HepG2 (cell line): ENCODE measurements around the gene NPAS2. TPM values are rescaled to one million over a fixed set of nuclear protein-coding genes. Genes with fewer than 3 reads are reported as not detected.
A peak's percentile ranks its signal among the peaks of the same experiment; 100 is the strongest.

Source experiments
- ARNT2 ChIP-seq: sonication (generic); formaldehyde crosslinking; IDR thresholded peaks from 2 replicates; pipeline ENCODE4 v1.8.0; 2022; ENCODE audit warnings: mild to moderate bottlenecking, low read depth, missing genetic modification reagents, moderate library complexity
- FOXP1 ChIP-seq, 2 experiments: fragments of 450-650 bp in 1 of 2; IDR thresholded peaks; 2 replicates each; pipeline ENCODE4 v1.6.1; 2017 to 2018; ENCODE audit warnings: antibody characterized with exemption in 1 of 2
- GABPB1 ChIP-seq: IDR thresholded peaks from 2 replicates; pipeline ENCODE4 v1.6.1; 2016; ENCODE audit warnings: mild to moderate bottlenecking, missing genetic modification reagents, moderate library complexity, missing compliant biosample characterization
- GFI1 ChIP-seq: sonication (generic); formaldehyde crosslinking; IDR thresholded peaks from 2 replicates; pipeline ENCODE4 v1.5.0; 2020; ENCODE audit warnings: missing genetic modification reagents, mild to moderate bottlenecking, borderline replicate concordance
- HNRNPL ChIP-seq: fragments of 200-400 bp; formaldehyde crosslinking; IDR thresholded peaks from 2 replicates; pipeline ENCODE4 v1.6.1; 2017; ENCODE audit warnings: mild to moderate bottlenecking, low read depth, low read length
- HOXA5 ChIP-seq: sonication (generic); formaldehyde crosslinking; IDR thresholded peaks from 2 replicates; pipeline ENCODE4 v1.4.0; 2020; ENCODE audit warnings: missing genetic modification reagents
- KAT7 ChIP-seq: IDR thresholded peaks from 2 replicates; pipeline ENCODE4 v1.6.1; 2018; ENCODE audit warnings: borderline replicate concordance, missing compliant biosample characterization
- NFE2L1 ChIP-seq: sonication (generic); formaldehyde crosslinking; IDR thresholded peaks from 2 replicates; pipeline ENCODE4 v1.4.0; 2020; ENCODE audit warnings: missing genetic modification reagents, mild to moderate bottlenecking, borderline replicate concordance
- NFKBIZ ChIP-seq: IDR thresholded peaks from 2 replicates; pipeline ENCODE4 v1.6.1; 2018; ENCODE audit warnings: missing genetic modification reagents, missing compliant biosample characterization
- POGZ ChIP-seq: sonication (generic); formaldehyde crosslinking; IDR thresholded peaks from 2 replicates; pipeline ENCODE4 v1.4.0; 2020; ENCODE audit warnings: mild to moderate bottlenecking, missing genetic modification reagents
- RNF219 ChIP-seq: sonication (generic); formaldehyde crosslinking; IDR thresholded peaks from 2 replicates; pipeline ENCODE4 v1.5.0; 2020; ENCODE audit warnings: mild to moderate bottlenecking, missing genetic modification reagents
- TRAFD1 ChIP-seq: sonication (generic); formaldehyde crosslinking; IDR thresholded peaks from 2 replicates; pipeline ENCODE4 v1.5.1; 2020; ENCODE audit warnings: missing genetic modification reagents, mild to moderate bottlenecking, borderline replicate concordance
- ZBTB10 ChIP-seq: sonication (generic); formaldehyde crosslinking; IDR thresholded peaks from 2 replicates; pipeline ENCODE4 v1.4.0; 2020; ENCODE audit warnings: missing genetic modification reagents, borderline replicate concordance
- ZNF138 ChIP-seq: sonication (generic); formaldehyde crosslinking; IDR thresholded peaks from 2 replicates; pipeline ENCODE4 v1.5.0; 2020; ENCODE audit warnings: mild to moderate bottlenecking, low read depth, missing genetic modification reagents
- ZNF44 ChIP-seq: sonication (generic); formaldehyde crosslinking; IDR thresholded peaks from 2 replicates; pipeline ENCODE4 v1.5.1; 2020; ENCODE audit warnings: mild to moderate bottlenecking, missing genetic modification reagents
- ZNF563 ChIP-seq: sonication (generic); formaldehyde crosslinking; IDR thresholded peaks from 2 replicates; pipeline ENCODE4 v1.8.0; 2022; ENCODE audit warnings: mild to moderate bottlenecking, moderate library complexity, missing genetic modification reagents
- ZNF644 ChIP-seq: IDR thresholded peaks from 2 replicates; pipeline ENCODE4 v1.6.1; 2016; ENCODE audit warnings: low read depth
- polyA plus RNA-seq, 8 experiments: library from polyadenylated mRNA; depleted of rRNA in 3 of 8; stranded (reverse) in 7 of 8; unstranded in 1 of 8; fragments of >200 nt; fragmentation: Illumina TruSeq in 4 of 8; extraction: Trizol in 4 of 8; gene quantifications; 2 replicates each; pipeline versions ENCODE4 v1.2.1 to v1.2.3, GENCODE V29; 2011 to 2016; ENCODE audit warnings: low read depth in 4 of 8, missing spikeins in 1 of 8, mixed read lengths in 1 of 8; ENCODE audit not compliant: insufficient read depth in 1 of 8
- total RNA-seq, 5 experiments: library from RNA; depleted of rRNA; stranded (reverse); fragments of >200 nt; fragmentation: Illumina TruSeq; extraction: Trizol; gene quantifications; 2 replicates each; pipeline ENCODE4 v1.2.3, GENCODE V29; 2016; ENCODE audit warnings: low read depth in 1 of 5
- TF ChIP-seq, protein P1 (sequence below): sonication (generic); formaldehyde crosslinking; IDR thresholded peaks from 2 replicates; pipeline ENCODE4 v1.5.0; 2020; ENCODE audit warnings: mild to moderate bottlenecking, missing genetic modification reagents

NPAS2 gene
- total and polyA plus RNA-seq, 2 of the 13 experiments (the other 11 are each of a cell fraction or from before 2014, with no cell fraction given), result 14.8 to 37.5 TPM

DNA sequence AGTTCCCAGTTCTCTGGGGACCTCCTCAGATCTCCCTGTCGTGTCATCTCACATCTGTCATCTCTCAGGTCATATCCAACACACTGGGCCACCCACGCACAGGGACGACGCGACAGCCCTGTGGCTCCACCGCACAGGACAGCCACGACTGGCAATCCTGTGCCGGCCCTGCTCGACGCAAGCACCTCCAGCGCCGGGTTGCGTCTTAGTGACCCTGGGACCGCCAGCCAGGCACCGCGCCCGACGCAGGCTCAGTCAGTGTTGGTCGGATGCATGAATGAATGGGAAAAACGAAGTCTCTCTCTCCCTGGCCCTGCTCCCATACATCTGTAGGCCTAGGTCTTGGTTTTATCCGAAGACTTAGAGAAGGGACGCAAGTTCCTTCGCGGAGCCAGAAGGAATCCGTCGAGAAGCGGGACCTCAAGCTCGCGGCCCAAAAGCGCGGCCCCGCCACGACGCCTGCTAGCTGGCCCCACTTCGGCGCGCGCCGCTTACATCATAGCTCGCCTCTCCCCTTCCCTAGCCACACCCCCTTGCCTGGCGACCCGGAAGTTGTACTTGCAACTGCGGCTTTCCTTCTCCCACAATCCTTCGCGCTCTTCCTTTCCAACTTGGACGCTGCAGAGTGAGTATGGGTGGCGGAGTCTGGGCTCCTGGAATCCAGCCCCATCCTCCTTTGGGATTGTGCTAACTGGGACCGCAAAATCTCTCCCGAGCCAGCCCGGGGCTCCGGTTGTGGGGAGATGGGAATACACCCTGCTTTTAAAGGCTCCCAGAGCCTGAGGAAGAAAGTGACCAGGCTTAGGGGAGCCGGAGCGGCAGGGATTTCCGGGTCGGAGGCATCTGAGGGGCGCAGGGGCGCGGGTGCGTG is 182.0 kb downstream of the NPAS2 start, which contains the start of gene RPL31 (continued):
- TF ChIP-seq NFE2L1 (peak; percentile 97), GABPB1 (CRISPR knock-in tag) (peak; percentile 100), ZNF138 (CRISPR knock-in tag) (peak; percentile 93), ZBTB10 (CRISPR knock-in tag) (peak; percentile 72), ZNF644 (CRISPR knock-in tag) (no peak), TRAFD1 (CRISPR knock-in tag) (peak; percentile 29; the same call in 1 of the 2 replicates), FOXP1 (IDR thresholded peaks at IDR 0.05) (no peak), FOXP1 (CRISPR knock-in tag; IDR thresholded peaks at IDR 0.05) (peak; percentile 76), NFKBIZ (peak; percentile 91), POGZ (CRISPR knock-in tag) (peak; percentile 92), ARNT2 (CRISPR knock-in tag) (peak; percentile 99), ZNF563 (CRISPR knock-in tag) (peak; percentile 99), HOXA5 (peak; percentile 98), ZNF44 (CRISPR knock-in tag) (peak; percentile 96), HNRNPL (0 out of 2 replicates have a peak, but pooled peaks have one; percentile 45), RNF219 (CRISPR knock-in tag) (no peak), KAT7 (CRISPR knock-in tag) (peak; percentile 97), GFI1 (CRISPR knock-in tag) (peak; percentile 37; the same call in 1 of the 2 replicates)
- TF ChIP-seq, protein P1, sequence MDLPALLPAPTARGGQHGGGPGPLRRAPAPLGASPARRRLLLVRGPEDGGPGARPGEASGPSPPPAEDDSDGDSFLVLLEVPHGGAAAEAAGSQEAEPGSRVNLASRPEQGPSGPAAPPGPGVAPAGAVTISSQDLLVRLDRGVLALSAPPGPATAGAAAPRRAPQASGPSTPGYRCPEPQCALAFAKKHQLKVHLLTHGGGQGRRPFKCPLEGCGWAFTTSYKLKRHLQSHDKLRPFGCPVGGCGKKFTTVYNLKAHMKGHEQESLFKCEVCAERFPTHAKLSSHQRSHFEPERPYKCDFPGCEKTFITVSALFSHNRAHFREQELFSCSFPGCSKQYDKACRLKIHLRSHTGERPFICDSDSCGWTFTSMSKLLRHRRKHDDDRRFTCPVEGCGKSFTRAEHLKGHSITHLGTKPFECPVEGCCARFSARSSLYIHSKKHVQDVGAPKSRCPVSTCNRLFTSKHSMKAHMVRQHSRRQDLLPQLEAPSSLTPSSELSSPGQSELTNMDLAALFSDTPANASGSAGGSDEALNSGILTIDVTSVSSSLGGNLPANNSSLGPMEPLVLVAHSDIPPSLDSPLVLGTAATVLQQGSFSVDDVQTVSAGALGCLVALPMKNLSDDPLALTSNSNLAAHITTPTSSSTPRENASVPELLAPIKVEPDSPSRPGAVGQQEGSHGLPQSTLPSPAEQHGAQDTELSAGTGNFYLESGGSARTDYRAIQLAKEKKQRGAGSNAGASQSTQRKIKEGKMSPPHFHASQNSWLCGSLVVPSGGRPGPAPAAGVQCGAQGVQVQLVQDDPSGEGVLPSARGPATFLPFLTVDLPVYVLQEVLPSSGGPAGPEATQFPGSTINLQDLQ (CRISPR knock-in tag), result peak; percentile 95
